Measurements from ENCODE around the gene TBATA. TPM values are rescaled to one million over a fixed set of nuclear protein-coding genes. Genes with fewer than 3 reads are reported as not detected.

TBATA gene
- total RNA-seq, 1 experiment from 2014 or later: not detected

DNA sequence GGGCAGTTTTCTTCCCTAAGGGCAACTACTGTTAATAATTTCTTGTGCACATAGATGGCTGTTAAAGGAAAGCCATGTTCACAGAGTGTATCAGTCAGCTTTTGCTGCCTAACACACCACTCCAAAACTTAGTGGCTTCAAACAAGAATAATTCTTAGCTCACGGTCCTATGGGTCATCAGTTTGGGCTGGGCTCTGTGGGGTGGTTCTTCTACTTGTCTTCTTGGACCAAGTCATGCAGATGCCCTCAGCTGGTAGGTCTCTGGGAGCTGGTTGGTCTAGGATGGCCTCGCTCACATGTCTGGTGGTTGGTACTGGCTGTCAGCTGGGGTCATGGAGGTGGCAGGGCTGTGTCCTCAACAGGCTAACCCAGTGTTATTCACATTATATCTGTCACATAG lies 39.6 kb downstream of the TBATA start:
- TF ChIP-seq, protein P1, sequence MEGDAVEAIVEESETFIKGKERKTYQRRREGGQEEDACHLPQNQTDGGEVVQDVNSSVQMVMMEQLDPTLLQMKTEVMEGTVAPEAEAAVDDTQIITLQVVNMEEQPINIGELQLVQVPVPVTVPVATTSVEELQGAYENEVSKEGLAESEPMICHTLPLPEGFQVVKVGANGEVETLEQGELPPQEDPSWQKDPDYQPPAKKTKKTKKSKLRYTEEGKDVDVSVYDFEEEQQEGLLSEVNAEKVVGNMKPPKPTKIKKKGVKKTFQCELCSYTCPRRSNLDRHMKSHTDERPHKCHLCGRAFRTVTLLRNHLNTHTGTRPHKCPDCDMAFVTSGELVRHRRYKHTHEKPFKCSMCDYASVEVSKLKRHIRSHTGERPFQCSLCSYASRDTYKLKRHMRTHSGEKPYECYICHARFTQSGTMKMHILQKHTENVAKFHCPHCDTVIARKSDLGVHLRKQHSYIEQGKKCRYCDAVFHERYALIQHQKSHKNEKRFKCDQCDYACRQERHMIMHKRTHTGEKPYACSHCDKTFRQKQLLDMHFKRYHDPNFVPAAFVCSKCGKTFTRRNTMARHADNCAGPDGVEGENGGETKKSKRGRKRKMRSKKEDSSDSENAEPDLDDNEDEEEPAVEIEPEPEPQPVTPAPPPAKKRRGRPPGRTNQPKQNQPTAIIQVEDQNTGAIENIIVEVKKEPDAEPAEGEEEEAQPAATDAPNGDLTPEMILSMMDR (IDR thresholded peaks at IDR 0.05; ENCODE audit: unreplicated experiment): no peak
- Mint-ChIP-seq H3K36me3 (ENCODE audit: insufficient read depth, unreplicated experiment) (no peaks in the 10 kb centered on the region), H3K9me3 (ENCODE audit: low read depth, unreplicated experiment) (no peaks in the 10 kb centered on the region), H3K4me1 (ENCODE audit: low read depth, unreplicated experiment) (no peaks in the 10 kb centered on the region), H3K27me3 (ENCODE audit: unreplicated experiment) (peaks cover 92% of the 10 kb centered on the region), H3K4me3 (ENCODE audit: low read depth, unreplicated experiment) (no peak overlapping the region), H3K27ac (ENCODE audit: unreplicated experiment) (no peak overlapping the region)
- BruUV-seq (replicated peaks): no TSS peak
- CTCF ChIA-PET: interaction anchor here (1.6 kb wide), 1 partner anchor 13 kb away, joined by 4 read pairs; no protein-coding TSS in a partner anchor
- intact Hi-C loops (cut with micrococcal nuclease; ENCODE audit: unreplicated experiment): no loop called here
- no peak for DNase-seq

DNA sequence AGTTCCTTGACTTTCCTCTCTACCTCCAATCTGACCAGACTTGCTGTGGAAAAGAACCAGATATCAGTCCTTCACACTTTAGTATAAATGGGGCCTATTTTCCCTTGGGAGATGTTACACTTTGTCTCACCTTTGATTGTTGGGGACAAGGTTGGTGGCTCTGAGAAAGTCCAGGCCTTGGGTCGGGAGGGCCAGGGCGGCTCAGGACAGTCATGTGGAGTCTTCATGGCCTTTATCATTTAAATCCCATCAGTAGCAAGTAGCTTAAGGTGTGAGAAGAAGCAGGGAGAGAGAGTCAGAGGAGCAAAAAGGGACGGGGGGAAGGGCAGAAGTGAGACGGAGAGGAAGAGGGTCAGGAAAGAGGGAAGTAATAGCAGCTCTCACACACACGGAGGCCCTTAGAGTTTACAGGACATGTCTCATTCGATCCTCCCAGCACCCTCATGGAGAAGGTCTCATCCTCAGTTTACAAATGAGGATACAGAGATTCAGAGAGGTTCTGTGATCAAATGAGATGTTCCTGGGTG lies 40.5 kb downstream of the TBATA start:
- Mint-ChIP-seq H3K4me3 (ENCODE audit: low read depth, unreplicated experiment) (no peak overlapping the region), H3K36me3 (ENCODE audit: insufficient read depth, unreplicated experiment) (no peaks in the 10 kb centered on the region), H3K9me3 (ENCODE audit: low read depth, unreplicated experiment) (no peaks in the 10 kb centered on the region), H3K4me1 (ENCODE audit: low read depth, unreplicated experiment) (no peaks in the 10 kb centered on the region), H3K27ac (ENCODE audit: unreplicated experiment) (no peak overlapping the region), H3K27me3 (ENCODE audit: unreplicated experiment) (peaks cover 93% of the 10 kb centered on the region)
- TF ChIP-seq, protein P1 (IDR thresholded peaks at IDR 0.05; ENCODE audit: unreplicated experiment): no peak
- intact Hi-C loops (cut with micrococcal nuclease; ENCODE audit: unreplicated experiment): no loop called here
- BruUV-seq (replicated peaks): no TSS peak
- no peak for DNase-seq
- CTCF ChIA-PET: interaction anchor here (1.6 kb wide), 1 partner anchor 14 kb away, joined by 4 read pairs; no protein-coding TSS in a partner anchor

DNA sequence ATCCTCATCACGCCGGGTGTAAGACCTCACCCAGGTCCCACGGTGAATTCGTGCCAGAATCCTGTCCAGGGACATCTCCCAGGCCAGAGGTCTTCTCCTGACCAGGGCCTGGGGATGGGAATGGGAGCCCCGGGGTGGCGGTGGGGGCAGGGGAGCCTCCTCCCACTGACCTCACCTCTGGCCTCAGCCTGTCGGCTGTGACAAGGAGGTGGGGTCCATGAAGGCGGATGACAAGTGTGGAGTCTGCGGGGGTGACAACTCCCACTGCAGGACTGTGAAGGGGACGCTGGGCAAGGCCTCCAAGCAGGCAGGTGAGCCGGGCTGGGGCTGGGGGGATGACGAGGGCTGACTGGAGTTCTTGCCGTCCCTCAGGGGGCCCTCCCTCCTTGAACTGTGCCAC lies 41.3 kb downstream of the TBATA start:
- no peak overlapping the region for H3K4me3 Mint-ChIP-seq (ENCODE audit: low read depth, unreplicated experiment)
- no TSS peak for BruUV-seq (replicated peaks)
- no peak for DNase-seq
- H3K9me3 Mint-ChIP-seq (ENCODE audit: low read depth, unreplicated experiment): no peaks in the 10 kb centered on the region
- no peaks in the 10 kb centered on the region for H3K36me3 Mint-ChIP-seq (ENCODE audit: insufficient read depth, unreplicated experiment)
- H3K27me3 Mint-ChIP-seq (ENCODE audit: unreplicated experiment): peaks cover 93% of the 10 kb centered on the region
- TF ChIP-seq, protein P1 (IDR thresholded peaks at IDR 0.05; ENCODE audit: unreplicated experiment): no peak
- intact Hi-C loops (cut with micrococcal nuclease; ENCODE audit: unreplicated experiment): no loop called here
- H3K27ac Mint-ChIP-seq (ENCODE audit: unreplicated experiment): no peak overlapping the region
- H3K4me1 Mint-ChIP-seq (ENCODE audit: low read depth, unreplicated experiment): no peaks in the 10 kb centered on the region
- CTCF ChIA-PET: no interaction called here

DNA sequence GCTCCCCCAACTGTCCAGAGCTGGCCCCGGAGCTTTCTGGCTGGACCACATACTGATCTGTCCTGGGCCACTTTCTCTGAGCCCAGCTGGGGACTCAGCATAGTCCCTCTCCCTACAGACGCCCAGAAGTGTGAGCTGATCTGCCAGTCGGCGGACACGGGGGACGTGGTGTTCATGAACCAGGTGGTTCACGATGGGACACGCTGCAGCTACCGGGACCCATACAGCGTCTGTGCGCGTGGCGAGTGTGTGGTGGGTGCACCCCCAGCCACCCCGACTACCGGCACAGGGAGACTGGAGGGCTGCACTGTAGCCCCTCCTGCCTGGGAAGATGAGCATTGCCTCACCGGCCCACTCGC lies 41.8 kb downstream of the TBATA start:
- BruUV-seq (replicated peaks): no TSS peak
- no peaks in the 10 kb centered on the region for H3K36me3 Mint-ChIP-seq (ENCODE audit: insufficient read depth, unreplicated experiment)
- CTCF ChIA-PET: no interaction called here
- no peak for DNase-seq
- H3K4me1 Mint-ChIP-seq (ENCODE audit: low read depth, unreplicated experiment): no peaks in the 10 kb centered on the region
- intact Hi-C loops (cut with micrococcal nuclease; ENCODE audit: unreplicated experiment): no loop called here
- H3K9me3 Mint-ChIP-seq (ENCODE audit: low read depth, unreplicated experiment): no peaks in the 10 kb centered on the region
- H3K27ac Mint-ChIP-seq (ENCODE audit: unreplicated experiment): no peak overlapping the region
- H3K27me3 Mint-ChIP-seq (ENCODE audit: unreplicated experiment): peaks cover 93% of the 10 kb centered on the region
- H3K4me3 Mint-ChIP-seq (ENCODE audit: low read depth, unreplicated experiment): no peak overlapping the region
- TF ChIP-seq, protein P1 (IDR thresholded peaks at IDR 0.05; ENCODE audit: unreplicated experiment): no peak

All from Calu3 (cell line).